ENCODE data around the gene DGKG.

Gene DGKG

GRCh38 chr3:186167646-186168395 is 194.2 kb downstream of the DGKG start:
- no peak for ATAC-seq (ENCODE audit: low read depth)
- Histone ChIP-seq H3K27me3 (ENCODE audit: insufficient read depth, poor library complexity, severe bottlenecking) (peaks cover 6% of the 10 kb centered on the region), H3K36me3 (ENCODE audit: low read depth) (no peaks in the 10 kb centered on the region)

DNA sequence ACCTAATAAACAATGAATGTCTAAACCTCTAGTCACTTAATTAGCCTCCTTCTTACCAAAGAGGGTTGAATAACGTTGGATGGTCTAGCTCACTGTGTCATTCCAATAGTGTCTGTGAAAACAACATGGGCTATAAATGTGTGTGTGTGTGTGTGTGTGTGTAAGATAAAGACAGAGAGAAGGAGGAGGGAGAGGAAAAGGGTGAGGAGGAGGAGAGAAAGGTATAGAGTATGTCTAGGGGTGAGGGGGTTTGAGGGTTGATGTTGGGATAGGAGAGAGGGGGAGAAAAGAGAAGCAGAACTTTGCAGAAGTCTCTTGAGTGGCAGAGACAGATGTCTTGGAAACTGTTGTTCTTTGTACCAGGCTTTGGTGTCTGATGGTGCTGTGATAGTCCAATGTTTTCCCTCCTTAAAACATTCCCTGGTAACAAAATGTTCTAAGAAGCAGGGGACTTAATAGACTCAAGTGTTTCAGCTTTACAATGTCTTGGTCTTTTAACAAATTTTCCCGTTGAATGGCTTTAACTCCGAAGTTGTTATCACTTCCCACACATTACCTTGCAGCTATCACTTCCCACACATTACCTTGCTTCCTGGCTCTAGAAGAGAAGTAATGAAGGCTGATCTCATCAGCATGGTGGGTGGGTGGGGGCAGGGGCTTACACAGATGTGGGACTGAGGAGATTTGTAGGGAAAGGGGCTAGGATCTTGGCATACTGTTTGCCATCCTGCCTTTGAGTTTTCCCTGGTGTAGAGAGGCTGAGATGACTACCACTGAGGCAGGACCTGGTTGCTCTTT is 195.3 kb downstream of the DGKG start:
- Histone ChIP-seq H3K9me3 (ENCODE audit: severe bottlenecking) (no peaks in the 10 kb centered on the region), H3K27ac (ENCODE audit: poor library complexity, severe bottlenecking) (no peak overlapping the region)
- ATAC-seq (ENCODE audit: low read depth), result no peak

More at GRCh38 chr3:186167646-186168395, 194.2 kb downstream of the DGKG start:
- Histone ChIP-seq H3K4me3 (ENCODE audit: severe bottlenecking) (no peak overlapping the region), H3K4me1 (ENCODE audit: insufficient read depth, poor library complexity, severe bottlenecking) (no peaks in the 10 kb centered on the region), H3K27ac (ENCODE audit: poor library complexity, severe bottlenecking) (no peak overlapping the region), H3K9me3 (ENCODE audit: severe bottlenecking) (no peaks in the 10 kb centered on the region)
- TF ChIP-seq, protein P1, sequence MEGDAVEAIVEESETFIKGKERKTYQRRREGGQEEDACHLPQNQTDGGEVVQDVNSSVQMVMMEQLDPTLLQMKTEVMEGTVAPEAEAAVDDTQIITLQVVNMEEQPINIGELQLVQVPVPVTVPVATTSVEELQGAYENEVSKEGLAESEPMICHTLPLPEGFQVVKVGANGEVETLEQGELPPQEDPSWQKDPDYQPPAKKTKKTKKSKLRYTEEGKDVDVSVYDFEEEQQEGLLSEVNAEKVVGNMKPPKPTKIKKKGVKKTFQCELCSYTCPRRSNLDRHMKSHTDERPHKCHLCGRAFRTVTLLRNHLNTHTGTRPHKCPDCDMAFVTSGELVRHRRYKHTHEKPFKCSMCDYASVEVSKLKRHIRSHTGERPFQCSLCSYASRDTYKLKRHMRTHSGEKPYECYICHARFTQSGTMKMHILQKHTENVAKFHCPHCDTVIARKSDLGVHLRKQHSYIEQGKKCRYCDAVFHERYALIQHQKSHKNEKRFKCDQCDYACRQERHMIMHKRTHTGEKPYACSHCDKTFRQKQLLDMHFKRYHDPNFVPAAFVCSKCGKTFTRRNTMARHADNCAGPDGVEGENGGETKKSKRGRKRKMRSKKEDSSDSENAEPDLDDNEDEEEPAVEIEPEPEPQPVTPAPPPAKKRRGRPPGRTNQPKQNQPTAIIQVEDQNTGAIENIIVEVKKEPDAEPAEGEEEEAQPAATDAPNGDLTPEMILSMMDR (IDR thresholded peaks at IDR 0.05; ENCODE audit: poor library complexity, severe bottlenecking), result no peak
- DNase-seq (ENCODE audit: low spot score), result no peak

DNA sequence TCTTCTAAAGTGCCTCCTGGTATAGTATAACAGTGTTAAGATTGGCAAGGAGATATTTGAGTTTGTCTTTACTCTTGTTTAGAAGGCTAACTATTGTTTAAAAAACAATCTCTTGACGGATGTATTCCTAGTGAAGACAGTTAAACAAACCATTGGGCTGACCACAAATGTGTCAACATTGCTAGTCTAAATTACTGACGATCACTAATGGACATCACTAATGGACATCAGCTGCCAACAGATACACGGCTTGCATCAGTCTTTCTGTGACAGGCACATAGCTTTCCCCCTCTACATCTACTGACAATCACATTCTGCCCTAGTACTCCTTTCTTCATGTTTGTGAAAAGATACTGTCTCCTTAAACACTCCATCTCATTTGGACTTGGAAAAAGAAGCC is 196.0 kb downstream of the DGKG start:
- no peak overlapping the region for H3K27ac ChIP-seq (ENCODE audit: poor library complexity, severe bottlenecking)
- TF ChIP-seq, protein P1 (IDR thresholded peaks at IDR 0.05; ENCODE audit: poor library complexity, severe bottlenecking), result no peak
- no peak for DNase-seq (ENCODE audit: low spot score)
- no peak for ATAC-seq (ENCODE audit: low read depth)
- no peak overlapping the region for H3K4me3 ChIP-seq (ENCODE audit: severe bottlenecking)
- H3K9me3 ChIP-seq (ENCODE audit: severe bottlenecking), result no peaks in the 10 kb centered on the region
- no peaks in the 10 kb centered on the region for H3K4me1 ChIP-seq (ENCODE audit: insufficient read depth, poor library complexity, severe bottlenecking)
- no peaks in the 10 kb centered on the region for H3K36me3 ChIP-seq (ENCODE audit: low read depth)
- peaks cover 6% of the 10 kb centered on the region for H3K27me3 ChIP-seq (ENCODE audit: insufficient read depth, poor library complexity, severe bottlenecking)

More for the DNA sequence above, 195.3 kb downstream of the DGKG start:
- Histone ChIP-seq H3K4me1 (ENCODE audit: insufficient read depth, poor library complexity, severe bottlenecking) (no peaks in the 10 kb centered on the region), H3K4me3 (ENCODE audit: severe bottlenecking) (no peak overlapping the region), H3K27me3 (ENCODE audit: insufficient read depth, poor library complexity, severe bottlenecking) (peaks cover 6% of the 10 kb centered on the region), H3K36me3 (ENCODE audit: low read depth) (no peaks in the 10 kb centered on the region)
- DNase-seq (ENCODE audit: low spot score), result no peak
- TF ChIP-seq, protein P1 (IDR thresholded peaks at IDR 0.05; ENCODE audit: poor library complexity, severe bottlenecking), result no peak

GRCh38 chr3:186165331-186165730 is 196.7 kb downstream of the DGKG start:
- Histone ChIP-seq H3K27ac (ENCODE audit: poor library complexity, severe bottlenecking) (no peak overlapping the region), H3K27me3 (ENCODE audit: insufficient read depth, poor library complexity, severe bottlenecking) (peaks cover 6% of the 10 kb centered on the region), H3K36me3 (ENCODE audit: low read depth) (no peaks in the 10 kb centered on the region), H3K4me3 (ENCODE audit: severe bottlenecking) (no peak overlapping the region), H3K9me3 (ENCODE audit: severe bottlenecking) (no peaks in the 10 kb centered on the region), H3K4me1 (ENCODE audit: insufficient read depth, poor library complexity, severe bottlenecking) (no peaks in the 10 kb centered on the region)
- no peak for ATAC-seq (ENCODE audit: low read depth)
- no peak for DNase-seq (ENCODE audit: low spot score)
- TF ChIP-seq, protein P1 (IDR thresholded peaks at IDR 0.05; ENCODE audit: poor library complexity, severe bottlenecking), result no peak

Measured in RWPE2 (cell line).